CD4-positive, alpha-beta T cell treated with Interleukin-10 for 1 hour (primary cell): ENCODE results near the gene TUSC2.

Source experiments
- DNase-seq: peaks from one replicate; pipeline ENCODE4 v3.0.0-alpha.2; 2020

Gene TUSC2

GRCh38 chr3:50354186-50354764 is 26.3 kb upstream of the TUSC2 start:
- DNase-seq: no peak

- DNase-seq: no peak
Observed at GRCh38 chr3:50353245-50354004, 25.4 kb upstream of the TUSC2 start.

- DNase-seq: no peak
Observed at GRCh38 chr3:50352781-50353180, 24.8 kb upstream of the TUSC2 start.

GRCh38 chr3:50351323-50351697 is 23.3 kb upstream of the TUSC2 start:
- no peak for DNase-seq

- peak; percentile 99 for DNase-seq
Observed at GRCh38 chr3:50350527-50351322, 22.7 kb upstream of the TUSC2 start, which contains the start of the genes CYB561D2 and NPRL2. TSS of gene CYB561D2 (plus strand) at chr3:50350862. CDS start at chr3:50351434, 572 bp downstream. TSS of gene NPRL2 (minus strand) at chr3:50350775. CDS start at chr3:50350652, 123 bp downstream.

GRCh38 chr3:50350213-50350526 is 22.1 kb upstream of the TUSC2 start:
- no peak for DNase-seq

GRCh38 chr3:50347187-50347813 is 19.3 kb upstream of the TUSC2 start:
- peak; percentile 88 for DNase-seq

GRCh38 chr3:50345586-50346234 is 17.7 kb upstream of the TUSC2 start, which contains the start of gene ZMYND10:
TSS of gene ZMYND10 (minus strand) at chr3:50345732. CDS start at chr3:50345579, 153 bp downstream.
- peak; percentile 80 for DNase-seq

- DNase-seq: no peak
Observed at GRCh38 chr3:50345008-50345407, 17.0 kb upstream of the TUSC2 start.

GRCh38 chr3:50342813-50343633 is 15.0 kb upstream of the TUSC2 start:
- DNase-seq: no peak

GRCh38 chr3:50341996-50342650 is 14.1 kb upstream of the TUSC2 start:
- DNase-seq: no peak

- no peak for DNase-seq
Observed at GRCh38 chr3:50341537-50341936, 13.5 kb upstream of the TUSC2 start.

- DNase-seq: peak; percentile 78
Observed at GRCh38 chr3:50340448-50341329, 12.7 kb upstream of the TUSC2 start, which contains the start of gene RASSF1. TSS of gene RASSF1 (minus strand) at chr3:50340836. CDS start at chr3:50340805, 31 bp downstream.

- no peak for DNase-seq
Observed at GRCh38 chr3:50340147-50340447, 12.1 kb upstream of the TUSC2 start.

- no peak for DNase-seq
Observed at GRCh38 chr3:50339485-50340146, 11.6 kb upstream of the TUSC2 start.

- no peak for DNase-seq
Observed at GRCh38 chr3:50338965-50339364, 10.9 kb upstream of the TUSC2 start.

GRCh38 chr3:50337175-50337861 is 9.3 kb upstream of the TUSC2 start:
- DNase-seq: peak; percentile 95

- DNase-seq: no peak
Observed at GRCh38 chr3:50336452-50337174, 8.6 kb upstream of the TUSC2 start.
